GM23248 (cell line): ENCODE data around the gene CEP78. TPM values are rescaled to one million over a fixed set of nuclear protein-coding genes. Genes with fewer than 3 reads are reported as not detected.

Source experiments
- DNase-seq: peaks from one replicate; pipeline ENCODE4 v3.0.0-alpha.2; 2015
- H2AFZ ChIP-seq: fragments of 200-600 bp; sonication (generic); 2 replicates; pipeline ENCODE4 v1.6.1; 2016; ENCODE audit warnings: antibody characterized with exemption
- H3F3A ChIP-seq: fragments of 200-600 bp; sonication (generic); 2 replicates; pipeline ENCODE4 v1.6.1; 2016; ENCODE audit warnings: mild to moderate bottlenecking, antibody characterized with exemption, mixed run types; ENCODE audit not compliant: insufficient read depth
- H3K27ac ChIP-seq: fragments of 200-600 bp; sonication (generic); 2 replicates; pipeline ENCODE4 v1.5.1; 2016; ENCODE audit warnings: mild to moderate bottlenecking
- H3K27me3 ChIP-seq: fragments of 200-600 bp; sonication (generic); replicated peaks from 2 replicates; pipeline ENCODE4 v1.6.1; 2016; ENCODE audit warnings: mild to moderate bottlenecking; ENCODE audit not compliant: insufficient read depth
- H3K36me3 ChIP-seq: fragments of 200-600 bp; sonication (generic); 2 replicates; pipeline ENCODE4 v1.6.1; 2016; ENCODE audit warnings: low read depth, mild to moderate bottlenecking
- H3K4me1 ChIP-seq: fragments of 200-600 bp; sonication (generic); 2 replicates; pipeline ENCODE4 v1.6.1; 2016; ENCODE audit warnings: mild to moderate bottlenecking; ENCODE audit not compliant: insufficient read depth
- H3K4me2 ChIP-seq: fragments of 200-600 bp; sonication (generic); one replicate; pipeline ENCODE4 v1.6.1; 2016; ENCODE audit warnings: mild to moderate bottlenecking; ENCODE audit not compliant: unreplicated experiment
- H3K4me3 ChIP-seq: fragments of 200-600 bp; sonication (generic); 2 replicates; pipeline ENCODE4 v1.5.1; 2016; ENCODE audit warnings: mild to moderate bottlenecking
- H3K79me2 ChIP-seq: fragments of 200-600 bp; sonication (generic); 2 replicates; pipeline ENCODE4 v1.6.1; 2016; ENCODE audit warnings: mild to moderate bottlenecking; ENCODE audit not compliant: insufficient read depth
- H3K9ac ChIP-seq: fragments of 200-600 bp; sonication (generic); 2 replicates; pipeline ENCODE4 v1.6.1; 2016; ENCODE audit warnings: mild to moderate bottlenecking
- H3K9me2 ChIP-seq: fragments of 200-600 bp; sonication (generic); 2 replicates; pipeline ENCODE4 v1.6.1; 2016; ENCODE audit warnings: mixed run types, mild to moderate bottlenecking, moderate library complexity; ENCODE audit not compliant: insufficient read depth
- H3K9me3 ChIP-seq: fragments of 200-600 bp; sonication (generic); one replicate; pipeline ENCODE4 v1.6.1; 2017; ENCODE audit warnings: low read depth
- H4K20me1 ChIP-seq: fragments of 200-600 bp; sonication (generic); 2 replicates; pipeline ENCODE4 v1.6.0; 2016; ENCODE audit not compliant: insufficient read depth
- EZH2 ChIP-seq: fragments of 200-600 bp; sonication (generic); IDR thresholded peaks from 2 replicates; pipeline ENCODE4 v1.6.1; 2018; ENCODE audit warnings: antibody characterized with exemption, mild to moderate bottlenecking; ENCODE audit not compliant: insufficient read depth, poor library complexity, severe bottlenecking
- EZH2phosphoT487 ChIP-seq: fragments of 200-600 bp; sonication (generic); IDR thresholded peaks from 2 replicates; pipeline ENCODE4 v1.6.1; 2018; ENCODE audit warnings: antibody characterized with exemption, moderate library complexity, mild to moderate bottlenecking, low read depth; ENCODE audit not compliant: insufficient read depth
- WGBS, 2 experiments: methylation state at CpG; one replicate each; pipeline ENCODE4 v1.1.6; 2015 to 2017; ENCODE audit warnings: low lambda C conversion rate in 2 of 2, low coverage in 1 of 2; ENCODE audit errors: missing lambda C conversion rate in 2 of 2; 5-methylcytosine and 5-hydroxymethylcytosine counted together
- in situ Hi-C: fragments of 300-500 bp; cut with MboI; formaldehyde crosslinking; loops from 2 replicates; pipeline ENCODE4 v1.15.0; 2020
- polyA plus RNA-seq: library from polyadenylated mRNA; unstranded; fragments of >200 nt; fragmentation: Nextera tagmentation; extraction: Ambion mirVana; gene quantifications from 2 replicates; pipeline ENCODE4 v1.2.1, GENCODE V29; 2016
- total RNA-seq: library from RNA; depleted of rRNA; stranded (reverse); fragments of >200 nt; shearing (Covaris generic); gene quantifications from 2 replicates; pipeline ENCODE4 v1.2.3, GENCODE V29; 2014

Gene CEP78
- total and polyA plus RNA-seq, 2 experiments from 2014 or later: 9.1 to 13.8 TPM

GRCh38 chr9:78324068-78324650, 88.3 kb downstream of the CEP78 start:
- Histone ChIP-seq H3K79me2 (no peaks in the 10 kb centered on the region), H3F3A (no peaks in the 10 kb centered on the region), H3K9me2 (no peaks in the 10 kb centered on the region), H3K27ac (no peak overlapping the region), H3K4me3 (no peak overlapping the region), H3K4me1 (no peaks in the 10 kb centered on the region), H3K4me2 (no peak overlapping the region), H2AFZ (no peak overlapping the region), H4K20me1 (0 out of 2 replicates have a peak, but pooled peaks cover 4% of the 10 kb centered on the region), H3K9me3 (no peaks in the 10 kb centered on the region), H3K9ac (no peak overlapping the region), H3K36me3 (peaks cover 50% of the 10 kb centered on the region), H3K27me3 (no peaks in the 10 kb centered on the region)
- TF ChIP-seq EZH2phosphoT487: no peak
- TF ChIP-seq EZH2: no peak
- WGBS, 2 experiments: 85 to 90% methylated on average over 10 of the region's 10 CpGs
- no peak for DNase-seq
- in situ Hi-C loops: no loop called here

GRCh38 chr9:78324682-78325081, 88.8 kb downstream of the CEP78 start:
- in situ Hi-C loops: no loop called here
- no peak for DNase-seq
- no peaks in the 10 kb centered on the region for H3K4me1 ChIP-seq
- H3K9ac ChIP-seq: no peak overlapping the region
- H3K36me3 ChIP-seq: peaks cover 54% of the 10 kb centered on the region
- H2AFZ ChIP-seq: no peak overlapping the region
- 0 out of 2 replicates have a peak, but pooled peaks cover 4% of the 10 kb centered on the region for H4K20me1 ChIP-seq
- no peaks in the 10 kb centered on the region for H3K9me2 ChIP-seq
- H3K79me2 ChIP-seq: no peaks in the 10 kb centered on the region
- H3K4me2 ChIP-seq: no peak overlapping the region
- H3F3A ChIP-seq: no peaks in the 10 kb centered on the region
- no peak overlapping the region for H3K27ac ChIP-seq
- no peaks in the 10 kb centered on the region for H3K9me3 ChIP-seq
- TF ChIP-seq EZH2phosphoT487 (no peak), EZH2 (no peak)
- WGBS, 2 experiments: 84 to 85% methylated on average over 8 of the region's 8 CpGs
- H3K27me3 ChIP-seq: no peaks in the 10 kb centered on the region
- H3K4me3 ChIP-seq: no peak overlapping the region

GRCh38 chr9:78325343-78325742, 89.5 kb downstream of the CEP78 start:
- H2AFZ ChIP-seq: no peak overlapping the region
- DNase-seq: peak; percentile 20
- 35 to 41% methylated on average over 6 of the region's 6 CpGs for WGBS, 2 experiments
- H3K9ac ChIP-seq: no peak overlapping the region
- no peaks in the 10 kb centered on the region for H3F3A ChIP-seq
- no peak for TF ChIP-seq EZH2
- no peak for TF ChIP-seq EZH2phosphoT487
- H3K4me3 ChIP-seq: no peak overlapping the region
- peaks cover 58% of the 10 kb centered on the region for H3K36me3 ChIP-seq
- H4K20me1 ChIP-seq: 0 out of 2 replicates have a peak, but pooled peaks cover 4% of the 10 kb centered on the region
- no peaks in the 10 kb centered on the region for H3K79me2 ChIP-seq
- no peaks in the 10 kb centered on the region for H3K9me3 ChIP-seq
- H3K9me2 ChIP-seq: no peaks in the 10 kb centered on the region
- in situ Hi-C loops: no loop called here
- H3K4me1 ChIP-seq: no peaks in the 10 kb centered on the region
- H3K27ac ChIP-seq: no peak overlapping the region
- H3K27me3 ChIP-seq: no peaks in the 10 kb centered on the region
- H3K4me2 ChIP-seq: no peak overlapping the region

- Histone ChIP-seq H3K27me3 (no peaks in the 10 kb centered on the region), H3K4me3 (no peak overlapping the region), H3K9me2 (no peaks in the 10 kb centered on the region), H3K79me2 (no peaks in the 10 kb centered on the region), H3F3A (no peaks in the 10 kb centered on the region), H4K20me1 (0 out of 2 replicates have a peak, but pooled peaks cover 4% of the 10 kb centered on the region), H3K4me1 (no peaks in the 10 kb centered on the region), H3K9me3 (no peaks in the 10 kb centered on the region), H3K27ac (no peak overlapping the region), H3K4me2 (no peak overlapping the region), H3K9ac (no peak overlapping the region), H3K36me3 (peaks cover 57% of the 10 kb centered on the region), H2AFZ (no peak overlapping the region)
- 74 to 84% methylated on average over 5 of the region's 5 CpGs for WGBS, 2 experiments
- in situ Hi-C loops: no loop called here
- no peak for TF ChIP-seq EZH2phosphoT487
- no peak for TF ChIP-seq EZH2
- no peak for DNase-seq
These were observed 90.0 kb downstream of the CEP78 start for GRCh38 chr9:78325846-78326360.
